HG03066 (cell line): ENCODE measurements around the gene SLC12A8.

Source experiments
- ATAC-seq: cut with Tn5 transposase; IDR thresholded peaks from one replicate; pipeline ENCODE4 v1.9.1; 2021; ENCODE audit warnings: low read depth; ENCODE audit not compliant: unreplicated experiment

Gene SLC12A8

GRCh38 chr3:125212509-125213363 is at the start of gene SLC12A8:
SLC12A8 (minus strand) TSS chr3:125212748; CDS start chr3:125211349, 1,399 bp downstream.
- no peak for ATAC-seq

- ATAC-seq, result no peak
These were observed 49.6 kb upstream of the SLC12A8 start for GRCh38 chr3:125262161-125262560.

GRCh38 chr3:125261031-125261430 is 48.5 kb upstream of the SLC12A8 start:
- no peak for ATAC-seq

- ATAC-seq, result no peak
These were observed 47.6 kb upstream of the SLC12A8 start for GRCh38 chr3:125260158-125260557.

GRCh38 chr3:125257536-125257935 is 45.0 kb upstream of the SLC12A8 start:
- ATAC-seq, result no peak

- no peak for ATAC-seq
These were observed 44.1 kb upstream of the SLC12A8 start for GRCh38 chr3:125256675-125257074.

- ATAC-seq, result no peak
These were observed 38.4 kb upstream of the SLC12A8 start for GRCh38 chr3:125250973-125251372.

- no peak for ATAC-seq
These were observed 33.7 kb upstream of the SLC12A8 start for GRCh38 chr3:125246237-125246636.

- no peak for ATAC-seq
These were observed 33.0 kb upstream of the SLC12A8 start for GRCh38 chr3:125245521-125245920.

- ATAC-seq, result no peak
These were observed 27.9 kb upstream of the SLC12A8 start for GRCh38 chr3:125240496-125240895.

GRCh38 chr3:125239266-125239665 is 26.7 kb upstream of the SLC12A8 start:
- no peak for ATAC-seq

GRCh38 chr3:125238759-125239158 is 26.2 kb upstream of the SLC12A8 start:
- ATAC-seq, result no peak

- ATAC-seq, result no peak
These were observed 23.9 kb upstream of the SLC12A8 start for GRCh38 chr3:125236331-125236903.

GRCh38 chr3:125234831-125235230 is 22.3 kb upstream of the SLC12A8 start:
- no peak for ATAC-seq

- ATAC-seq, result no peak
These were observed 19.9 kb upstream of the SLC12A8 start for GRCh38 chr3:125232401-125232800.

- no peak for ATAC-seq
These were observed 19.3 kb upstream of the SLC12A8 start for GRCh38 chr3:125231895-125232294.

- no peak for ATAC-seq
These were observed 17.2 kb upstream of the SLC12A8 start for GRCh38 chr3:125229707-125230106.

- ATAC-seq, result no peak
These were observed 16.6 kb upstream of the SLC12A8 start for GRCh38 chr3:125229168-125229567.

- no peak for ATAC-seq
These were observed 9.3 kb upstream of the SLC12A8 start for GRCh38 chr3:125221831-125222230.

GRCh38 chr3:125220727-125221429 is 8.3 kb upstream of the SLC12A8 start:
- no peak for ATAC-seq

- no peak for ATAC-seq
These were observed 7.6 kb upstream of the SLC12A8 start for GRCh38 chr3:125220183-125220582.
